HG03457 (cell line): ENCODE results near the gene HAPSTR1.
"Not testable (repeated sequence)": the region's sequence is repeated elsewhere in the genome, so short reads cannot be mapped to it uniquely, and the experiment has no call there.

ENCODE experiments used
- ATAC-seq: cut with Tn5 transposase; IDR thresholded peaks from one replicate; pipeline ENCODE4 v1.9.1; 2021; ENCODE audit warnings: moderate number of reproducible peaks; ENCODE audit not compliant: unreplicated experiment

The HAPSTR1 gene, protein sequence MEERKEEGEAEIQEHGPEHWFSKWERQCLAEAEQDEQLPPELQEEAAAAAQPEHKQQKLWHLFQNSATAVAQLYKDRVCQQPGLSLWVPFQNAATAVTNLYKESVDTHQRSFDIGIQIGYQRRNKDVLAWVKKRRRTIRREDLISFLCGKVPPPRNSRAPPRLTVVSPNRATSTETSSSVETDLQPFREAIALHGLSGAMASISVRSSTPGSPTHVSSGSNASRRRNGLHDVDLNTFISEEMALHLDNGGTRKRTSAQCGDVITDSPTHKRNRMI

GRCh38 chr16:9090960-9091866 lies at the start of gene HAPSTR1:
HAPSTR1 (plus strand) TSS chr16:9091644; CDS start chr16:9092045, 401 bp downstream.
- peak; percentile 84 for ATAC-seq

DNA sequence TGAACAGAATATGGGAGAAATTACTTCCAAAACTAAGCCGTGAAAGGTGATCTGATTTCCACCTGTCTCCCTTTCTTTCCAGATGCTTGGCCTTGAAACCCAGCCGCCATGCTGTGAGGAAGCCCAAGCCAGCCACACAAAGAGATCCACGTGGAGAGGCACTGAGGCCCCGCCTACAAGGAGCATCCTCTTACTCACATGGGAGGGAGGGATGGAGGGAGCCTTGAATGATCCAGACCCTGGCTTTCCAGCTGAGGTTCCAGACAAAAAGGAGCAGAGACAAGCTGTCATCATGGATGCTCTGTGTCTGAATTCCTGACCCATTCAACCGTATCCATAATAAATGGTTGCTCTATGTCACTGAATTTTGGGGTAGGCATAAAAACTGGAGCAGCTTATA lies 48.9 kb upstream of the HAPSTR1 start:
- no peak for ATAC-seq

DNA sequence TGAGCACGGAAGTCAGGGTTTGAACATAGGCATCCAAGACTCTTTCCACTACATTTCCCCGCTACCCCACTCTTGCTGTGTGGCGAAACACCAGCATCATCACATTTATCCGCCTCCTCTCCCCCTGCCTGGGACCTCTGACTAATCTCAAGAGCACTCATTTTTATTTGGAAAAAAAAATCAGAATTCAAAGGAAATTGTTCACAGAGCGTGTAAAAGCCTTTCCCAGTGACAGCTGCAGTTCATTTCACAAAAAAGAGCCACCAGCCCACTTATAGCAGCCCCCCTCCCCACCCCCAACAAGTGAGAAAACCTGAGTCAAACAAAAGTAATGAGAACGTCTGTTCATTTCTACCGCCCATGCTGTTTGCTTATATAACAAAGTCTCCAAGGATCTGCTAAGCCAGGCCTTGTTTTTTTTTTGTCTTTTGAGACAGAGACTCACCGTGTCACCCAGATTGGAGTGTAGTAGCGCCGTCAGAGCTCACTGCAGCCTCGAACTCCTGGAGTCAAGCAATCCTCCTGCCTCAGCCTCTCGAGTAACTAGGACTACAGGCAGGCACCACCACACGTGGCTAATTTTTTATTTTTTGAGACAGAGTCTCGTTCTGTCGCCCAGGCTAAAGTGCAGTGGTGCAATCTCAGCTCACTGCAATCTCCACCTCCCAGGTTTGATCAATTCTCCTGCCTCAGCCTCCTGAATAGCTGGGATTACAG lies 48.3 kb upstream of the HAPSTR1 start:
- no peak for ATAC-seq

DNA sequence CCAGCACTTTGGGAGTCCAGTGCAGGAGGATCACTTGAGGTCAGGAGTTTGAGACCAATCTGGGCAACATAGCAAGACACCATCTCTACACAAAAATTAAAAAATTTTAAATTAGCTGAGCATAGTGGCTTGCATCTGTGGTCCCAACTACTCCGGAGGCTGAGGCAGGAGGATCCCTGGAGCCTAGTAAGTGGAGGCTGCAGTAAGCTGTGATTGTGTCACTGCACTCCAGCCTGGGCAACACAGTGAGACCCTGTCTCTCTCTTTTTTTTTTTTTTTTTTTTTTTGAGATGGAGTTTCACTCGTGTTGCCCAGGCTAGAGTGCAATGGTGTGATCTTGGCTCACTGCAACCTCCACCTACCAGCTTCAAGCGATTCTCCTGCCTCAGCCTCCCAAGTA lies 45.9 kb upstream of the HAPSTR1 start:
- not testable (repeated sequence) for ATAC-seq

- ATAC-seq, result no peak
These were observed 44.8 kb upstream of the HAPSTR1 start for GRCh38 chr16:9046667-9047055.

- ATAC-seq, result no peak
These were observed 43.6 kb upstream of the HAPSTR1 start for GRCh38 chr16:9047689-9048301.

DNA sequence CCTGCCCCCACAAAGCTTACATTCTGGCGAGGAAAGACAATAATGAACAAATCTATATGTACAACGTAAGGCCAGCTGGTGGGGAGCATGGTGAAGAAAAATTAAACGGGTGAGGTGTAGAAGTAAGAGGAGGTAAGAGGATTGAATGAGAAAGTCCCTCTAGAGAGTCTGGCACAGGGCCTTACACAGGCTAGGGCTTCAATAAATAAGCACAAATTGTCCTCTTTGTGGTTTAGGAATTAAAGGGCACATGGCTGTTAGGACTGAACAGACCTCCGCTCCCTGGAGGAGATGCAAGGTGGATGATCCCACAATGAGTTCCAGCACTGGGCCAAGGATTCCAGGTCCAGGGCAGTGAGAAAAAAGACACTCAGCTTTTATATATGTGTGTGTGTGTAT lies 43.1 kb upstream of the HAPSTR1 start:
- no peak for ATAC-seq

DNA sequence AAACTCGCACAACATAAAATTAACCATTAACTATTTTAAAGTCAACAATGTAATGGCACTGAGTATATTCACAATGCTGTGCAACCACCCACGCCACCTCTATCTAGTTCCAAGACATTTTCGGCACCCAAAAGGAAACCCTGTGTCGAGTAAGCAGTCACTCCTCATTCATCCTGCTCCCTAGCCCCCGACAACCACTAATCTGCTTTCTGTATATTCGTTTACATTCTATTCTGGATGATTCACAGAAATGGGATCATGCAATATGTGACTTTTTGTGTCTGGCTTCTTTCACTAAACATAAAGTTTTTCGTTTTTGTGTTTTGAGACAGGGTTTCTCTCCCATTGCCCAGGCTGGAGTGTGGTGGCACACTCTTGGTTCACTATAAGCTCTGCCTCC lies 42.2 kb upstream of the HAPSTR1 start:
- ATAC-seq, result no peak

- no peak for ATAC-seq
These were observed 41.2 kb upstream of the HAPSTR1 start for GRCh38 chr16:9050102-9050830.

GRCh38 chr16:9053006-9053601 lies 38.3 kb upstream of the HAPSTR1 start:
- no peak for ATAC-seq

GRCh38 chr16:9054460-9054859 lies 37.0 kb upstream of the HAPSTR1 start:
- no peak for ATAC-seq

- no peak for ATAC-seq
These were observed 36.3 kb upstream of the HAPSTR1 start for GRCh38 chr16:9055115-9055514.

- ATAC-seq, result no peak
These were observed 35.8 kb upstream of the HAPSTR1 start for GRCh38 chr16:9055661-9056060.

DNA sequence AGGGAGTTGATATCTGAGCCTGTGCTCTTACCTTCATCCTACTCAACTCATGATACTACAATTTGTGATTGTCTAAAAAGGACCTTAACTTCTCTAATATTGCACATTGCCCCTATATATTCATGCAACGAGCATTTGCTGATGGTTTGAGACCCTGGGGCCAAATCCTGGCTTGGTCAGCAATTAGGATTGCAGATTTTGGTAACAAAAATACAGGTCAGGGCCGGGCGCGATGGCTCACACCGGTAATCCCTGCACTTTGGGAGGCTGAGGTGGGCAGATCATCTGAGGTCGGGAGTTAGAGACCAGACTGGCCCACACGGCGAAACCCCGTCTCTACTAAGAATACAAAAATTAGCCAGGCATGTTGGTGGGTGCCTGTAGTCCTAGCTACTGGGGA lies 35.4 kb upstream of the HAPSTR1 start:
- ATAC-seq, result no peak

DNA sequence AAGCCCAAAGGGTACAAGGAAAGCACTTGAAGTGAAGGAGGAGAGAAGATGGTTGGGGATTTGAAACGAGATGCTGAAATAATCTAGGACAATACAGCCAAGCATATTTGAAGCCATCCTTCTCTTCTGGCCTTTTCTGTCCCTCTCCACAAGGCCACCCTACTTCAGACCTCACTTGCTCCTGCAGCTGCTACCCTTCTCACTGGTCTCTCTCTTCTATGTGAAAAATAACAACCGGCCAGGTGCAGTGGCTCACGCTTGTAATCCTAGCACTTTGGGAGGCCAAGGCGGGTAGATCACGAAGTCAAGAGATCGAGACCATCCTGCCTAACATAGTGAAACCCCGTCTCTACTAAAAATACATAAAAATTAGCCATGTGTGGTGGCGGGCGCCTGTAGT lies 33.2 kb upstream of the HAPSTR1 start:
- no peak for ATAC-seq

GRCh38 chr16:9060225-9060624 lies 31.2 kb upstream of the HAPSTR1 start:
- ATAC-seq, result no peak

DNA sequence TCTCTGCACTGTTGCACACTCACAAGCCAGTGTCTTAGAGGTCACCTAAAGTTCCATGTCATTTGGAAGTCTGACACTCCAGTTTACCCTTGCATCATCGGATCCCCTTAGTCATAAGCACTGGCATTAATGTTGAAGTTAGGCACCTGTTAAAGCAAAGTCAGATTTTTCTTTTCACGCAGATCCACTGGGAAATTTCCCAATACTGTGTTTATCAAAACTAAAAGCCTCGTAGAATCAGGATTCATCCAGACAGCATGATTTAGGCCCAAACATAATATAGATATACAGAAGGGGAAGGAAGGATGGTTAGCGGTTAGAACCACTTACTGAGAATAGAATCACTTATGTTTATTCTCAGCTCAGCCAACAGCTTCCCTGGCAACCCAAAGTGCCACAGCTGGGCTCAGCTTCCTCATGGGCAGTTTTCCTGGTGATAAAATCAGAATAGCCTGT lies 30.1 kb upstream of the HAPSTR1 start:
- ATAC-seq, result no peak

DNA sequence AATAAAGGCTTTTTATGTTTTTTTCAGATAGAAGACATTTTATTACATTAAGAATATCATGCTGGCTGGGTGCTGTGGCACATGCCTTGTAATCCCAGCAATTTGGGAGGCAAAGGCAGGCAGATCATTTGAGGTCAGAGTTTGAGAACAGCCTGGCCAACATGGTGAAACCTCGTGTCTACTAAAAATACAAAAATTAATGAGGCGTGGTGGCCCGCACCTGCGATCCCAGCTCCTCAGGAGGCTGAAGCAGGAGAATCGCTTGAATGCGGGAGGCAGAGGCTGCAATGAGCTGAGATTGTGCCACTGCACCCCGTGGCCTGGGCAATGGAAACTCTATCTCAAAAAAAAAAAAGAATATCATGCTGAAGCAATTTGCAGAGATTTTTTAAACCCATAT lies 29.1 kb upstream of the HAPSTR1 start:
- no peak for ATAC-seq

DNA sequence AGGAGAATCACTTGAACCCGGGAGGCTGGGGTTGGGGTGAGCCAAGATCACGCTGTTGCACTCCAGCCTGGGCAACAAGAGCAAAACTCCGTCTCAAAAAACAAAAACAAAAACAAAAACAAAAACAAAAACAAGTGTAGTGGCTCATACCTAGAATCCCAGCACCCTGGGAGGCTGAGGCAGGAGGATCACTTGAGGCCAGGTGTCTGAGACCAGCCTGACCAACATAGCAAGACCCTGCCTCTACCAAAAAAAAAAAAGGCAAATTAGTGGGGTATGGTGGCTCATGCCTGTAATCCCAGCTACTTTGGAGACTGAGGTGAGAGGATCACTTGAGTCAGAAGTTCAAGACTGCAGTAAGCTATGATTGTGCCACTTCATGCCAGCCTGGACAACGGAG lies 26.4 kb upstream of the HAPSTR1 start:
- no peak for ATAC-seq

- ATAC-seq, result no peak
These were observed 22.6 kb upstream of the HAPSTR1 start for GRCh38 chr16:9068886-9069285.
